NT2/D1 (cell line): ENCODE measurements around the gene HAUS1.

Source experiments
- SUZ12 ChIP-seq: IDR thresholded peaks from 2 replicates; pipeline ENCODE4 v1.6.1; 2011; ENCODE audit not compliant: insufficient read length, insufficient read depth; ENCODE audit errors: extremely low read depth
- YY1 ChIP-seq: IDR thresholded peaks from 2 replicates; pipeline ENCODE4 v1.6.1; 2011; ENCODE audit not compliant: insufficient read length, insufficient read depth
- ZNF274 ChIP-seq: IDR thresholded peaks from 2 replicates; pipeline ENCODE4 v1.6.1; 2011; ENCODE audit warnings: mild to moderate bottlenecking, low read depth, low read length

- TF ChIP-seq YY1: no peak
- TF ChIP-seq ZNF274: no peak
- TF ChIP-seq SUZ12: no peak
Observed at GRCh38 chr18:46061387-46061786, 42.8 kb upstream of the HAUS1 start.
